Right lung (tissue), 5 donors: ENCODE data around the gene SUPT5H. TPM values are rescaled to one million over a fixed set of nuclear protein-coding genes. Genes with fewer than 3 reads are reported as not detected.

Experiments used
- DNase-seq, 2 donors: peaks; one replicate each; pipeline ENCODE4 v3.0.0-alpha.2; 2013
- polyA plus RNA-seq, 5 donors: library from polyadenylated mRNA; unstranded; fragments of 120-200 nt; gene quantifications; one replicate each; pipeline versions ENCODE4 v1.2.1 to v1.2.3, GENCODE V29; 2013; ENCODE audit warnings: inconsistent platforms in 1 of 5, low replicate concordance in 1 of 5; ENCODE audit not compliant: insufficient read length in 5 of 5, insufficient read depth in 1 of 5

SUPT5H gene
- polyA plus RNA-seq, 5 donors: 112 to 153 (median 126) TPM

DNA sequence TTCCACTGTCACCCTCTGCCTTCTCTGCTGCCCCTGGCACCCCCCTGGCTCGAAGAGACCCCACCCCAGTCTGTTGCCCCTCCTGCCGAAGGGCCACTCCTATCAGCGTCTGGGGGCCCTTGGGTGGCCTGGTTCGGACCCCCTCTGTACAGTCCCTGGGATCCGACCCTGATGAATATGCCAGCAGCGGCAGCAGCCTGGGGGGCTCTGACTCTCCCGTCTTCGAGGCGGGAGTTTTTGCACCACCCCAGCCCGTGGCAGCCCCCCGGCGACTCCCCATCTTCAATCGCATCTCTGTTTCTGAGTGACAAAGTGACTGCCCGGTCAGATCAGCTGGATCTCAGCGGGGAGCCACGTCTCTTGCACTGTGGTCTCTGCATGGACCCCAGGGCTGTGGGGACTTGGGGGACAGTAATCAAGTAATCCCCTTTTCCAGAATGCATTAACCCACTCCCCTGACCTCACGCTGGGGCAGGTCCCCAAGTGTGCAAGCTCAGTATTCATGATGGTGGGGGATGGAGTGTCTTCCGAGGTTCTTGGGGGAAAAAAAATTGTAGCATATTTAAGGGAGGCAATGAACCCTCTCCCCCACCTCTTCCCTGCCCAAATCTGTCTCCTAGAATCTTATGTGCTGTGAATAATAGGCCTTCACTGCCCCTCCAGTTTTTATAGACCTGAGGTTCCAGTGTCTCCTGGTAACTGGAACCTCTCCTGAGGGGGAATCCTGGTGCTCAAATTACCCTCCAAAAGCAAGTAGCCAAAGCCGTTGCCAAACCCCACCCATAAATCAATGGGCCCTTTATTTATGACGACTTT, 36.8 kb upstream of the SUPT5H start:
- no peak for DNase-seq

DNA sequence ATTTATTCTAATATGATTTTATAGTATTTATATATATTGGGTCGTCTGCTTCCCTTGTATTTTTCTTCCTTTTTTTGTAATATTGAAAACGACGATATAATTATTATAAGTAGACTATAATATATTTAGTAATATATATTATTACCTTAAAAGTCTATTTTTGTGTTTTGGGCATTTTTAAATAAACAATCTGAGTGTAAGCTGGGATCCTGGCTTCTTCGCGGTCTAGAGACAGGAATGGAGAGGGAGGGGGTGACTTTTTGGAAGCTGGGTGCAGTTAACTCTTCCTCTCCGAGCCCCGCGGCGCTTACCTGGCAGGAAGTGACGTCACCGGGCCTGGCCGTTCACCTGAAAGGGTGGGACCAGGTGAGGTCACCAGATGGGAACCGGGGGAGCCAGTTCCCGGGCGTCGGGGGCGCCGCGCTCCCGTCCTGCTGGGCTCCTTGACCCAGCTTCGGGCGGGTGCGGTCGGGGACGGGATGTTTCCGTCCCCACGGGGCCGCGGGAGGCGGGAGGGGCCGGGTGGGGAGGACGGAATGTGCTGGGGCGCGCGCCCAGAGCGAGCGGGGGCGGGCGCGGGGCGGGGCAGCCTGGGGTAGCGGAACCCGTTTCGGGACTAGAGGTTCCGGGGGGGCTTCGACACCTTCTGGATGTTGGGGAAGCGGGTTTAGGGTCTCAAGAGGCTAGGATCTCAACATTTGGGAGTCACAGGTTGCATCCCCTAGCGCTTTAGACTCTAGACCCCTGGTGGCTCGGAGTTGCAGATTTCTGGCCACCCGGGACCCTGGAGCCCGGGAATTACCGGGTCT, 36.0 kb upstream of the SUPT5H start:
- peak; percentile 77 to 84 for DNase-seq

DNA sequence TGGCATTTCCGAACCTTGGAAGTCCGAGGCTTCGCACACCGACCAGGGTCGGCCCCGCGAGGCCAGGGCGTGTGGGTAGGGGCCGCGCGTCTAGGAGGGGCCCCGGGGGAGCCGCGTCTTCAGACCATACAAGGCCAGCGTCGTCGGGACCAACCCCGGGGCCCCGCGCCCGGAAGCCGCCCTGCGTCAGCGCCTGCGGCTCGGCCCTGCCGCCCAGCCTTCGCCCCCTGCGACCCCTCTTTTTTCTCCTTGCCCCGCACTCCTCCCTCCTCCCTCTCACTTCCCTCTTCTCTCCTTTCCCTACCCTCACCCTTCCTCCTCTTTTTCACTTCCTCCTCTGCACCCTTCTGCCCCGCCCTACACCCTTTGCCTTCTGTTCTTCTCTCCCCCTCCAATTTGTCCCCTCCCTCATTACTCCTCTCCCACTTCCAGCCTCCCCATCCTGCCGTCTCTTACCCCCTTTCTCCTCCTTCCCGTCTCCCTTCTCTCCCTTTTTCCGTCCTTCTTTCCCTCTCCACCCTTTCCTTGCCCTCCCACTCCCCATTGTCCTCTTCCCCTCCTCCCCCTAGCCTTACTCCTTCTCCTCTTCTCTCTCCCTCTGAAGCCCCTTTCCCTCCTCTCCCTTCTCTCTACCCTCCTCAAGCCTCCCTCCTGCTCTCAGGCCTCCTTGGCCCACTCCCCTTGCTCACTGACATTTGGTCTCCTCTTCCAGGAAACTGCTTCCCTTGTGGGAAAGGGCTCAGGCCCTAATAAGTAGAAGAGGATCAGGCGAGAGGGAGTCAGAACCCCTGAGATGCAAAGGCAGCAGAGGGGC, 35.2 kb upstream of the SUPT5H start:
- DNase-seq: peak; percentile 74 to 77

DNA sequence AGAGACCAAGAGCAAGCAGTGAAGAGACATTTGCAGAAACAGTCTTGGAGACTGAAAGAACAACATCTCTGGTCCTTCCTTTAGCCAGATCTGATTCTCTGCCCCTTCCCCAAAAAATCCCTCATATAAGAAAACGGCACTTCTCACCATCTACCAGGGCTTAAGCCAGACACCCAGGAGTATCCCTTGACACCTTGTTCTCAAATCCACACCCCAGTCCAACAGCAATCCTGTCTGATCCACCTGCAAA, 34.6 kb upstream of the SUPT5H start:
- DNase-seq: no peak

DNA sequence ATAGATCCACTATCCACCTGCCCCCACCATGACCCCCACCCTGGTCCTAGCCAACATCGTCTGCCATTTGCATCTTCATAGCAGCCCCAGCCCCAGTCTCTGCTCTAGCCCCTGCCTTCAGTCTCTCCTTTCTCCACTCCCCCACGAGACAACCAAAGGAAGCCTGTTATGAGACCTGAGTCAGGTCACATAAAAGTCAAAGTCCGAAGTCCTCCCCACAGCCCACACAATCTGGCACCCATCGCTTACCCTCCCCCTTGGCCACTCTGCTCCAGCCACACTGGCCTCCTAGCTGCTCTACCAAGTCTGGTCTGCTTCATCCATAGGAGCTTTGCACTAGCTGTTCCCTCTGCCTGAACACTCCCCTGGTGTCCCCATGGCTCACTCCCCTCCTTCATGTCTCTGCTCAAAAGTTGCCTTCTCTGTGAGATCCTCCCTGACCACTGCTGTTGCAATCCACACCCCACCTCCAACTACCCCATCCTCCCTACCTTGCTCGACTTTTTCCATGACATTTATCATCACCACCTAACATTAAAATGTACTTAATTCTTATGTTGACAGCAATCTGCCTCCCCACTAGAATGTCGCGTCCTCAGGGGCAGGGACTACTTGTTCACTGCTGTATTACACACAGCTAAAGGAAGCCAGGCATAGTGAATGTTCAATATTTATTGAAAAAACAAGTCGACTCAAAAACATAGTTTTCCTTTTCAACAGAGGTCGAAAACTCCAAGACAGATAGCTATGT, 34.1 kb upstream of the SUPT5H start:
- DNase-seq: no peak

DNA sequence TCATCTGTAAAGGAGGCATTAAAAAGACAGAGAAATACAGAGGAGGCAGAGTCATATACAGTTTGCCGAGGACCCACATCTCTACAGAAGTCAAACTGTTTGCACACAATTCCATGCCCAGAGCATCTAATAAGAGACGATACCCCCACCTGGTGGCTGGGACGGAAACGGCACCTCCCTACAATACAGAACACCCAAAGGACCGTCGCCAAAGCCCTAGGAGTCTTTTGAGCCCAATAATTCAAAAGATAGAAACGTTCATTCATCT, 33.6 kb upstream of the SUPT5H start:
- DNase-seq: peak in 1 of 2 donors; percentile 83

DNA sequence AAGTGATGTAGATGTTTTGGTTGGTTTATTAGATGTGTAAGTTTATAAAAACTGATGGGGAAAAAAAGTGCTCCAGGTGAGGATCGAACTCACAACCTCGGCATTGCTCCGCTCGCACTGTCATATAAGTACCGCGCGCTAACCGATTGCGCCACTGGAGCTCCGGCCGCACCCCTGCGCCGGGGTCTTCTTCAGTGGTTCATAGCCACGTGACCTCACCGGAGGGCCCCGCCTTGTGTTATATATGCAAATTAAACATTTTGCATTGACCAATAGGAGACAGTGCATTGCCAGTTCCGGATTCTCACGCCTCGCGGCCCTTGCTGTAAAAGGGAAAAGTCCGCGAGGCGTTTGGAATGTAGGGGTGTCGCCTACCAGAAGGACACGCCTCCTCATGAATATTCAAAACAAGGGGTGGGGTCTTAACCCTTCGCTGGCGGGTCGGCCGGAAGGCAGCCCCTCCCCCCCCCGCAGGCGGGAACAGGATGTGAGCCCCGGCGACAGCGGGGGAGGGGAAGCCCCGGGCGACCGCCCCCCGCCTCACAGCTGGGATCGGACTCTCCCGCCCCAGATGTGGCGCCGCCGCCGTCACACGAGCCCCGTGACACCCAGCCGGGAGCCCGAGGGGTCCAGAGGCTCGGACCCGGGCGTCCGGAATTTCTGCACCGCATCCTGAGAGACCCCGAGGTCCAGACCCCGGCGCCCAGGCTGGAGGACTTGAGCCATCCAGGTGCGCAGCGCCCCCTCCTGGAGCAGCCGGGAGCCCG, 33.1 kb upstream of the SUPT5H start, which contains the start of gene PLEKHG2:
PLEKHG2 (plus strand) TSS at position 570 of the 767 bp plus-strand sequence. CDS start 1,418 bp downstream, outside the sequence.
- DNase-seq: peak; percentile 99 to 100

DNA sequence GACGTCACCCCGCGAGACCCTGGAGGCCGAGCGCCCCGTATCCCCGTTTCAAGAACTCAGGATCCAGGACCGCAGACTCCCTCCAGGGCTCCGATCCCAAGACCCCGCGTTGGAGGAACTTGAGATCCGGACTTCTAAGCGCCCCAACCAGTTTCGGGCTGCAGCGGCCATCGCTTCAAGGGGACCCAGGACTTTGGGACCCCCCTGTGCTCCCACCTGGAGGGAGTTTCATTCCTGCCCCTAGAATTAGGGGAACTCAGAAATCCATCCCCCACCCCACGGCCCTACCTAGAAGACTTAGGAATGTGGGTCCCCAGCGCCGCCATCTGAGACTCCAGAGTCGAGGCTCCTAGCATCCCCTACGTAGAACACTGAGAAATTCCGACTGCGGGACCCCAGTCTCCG, 32.5 kb upstream of the SUPT5H start:
- DNase-seq: peak in 1 of 2 donors; percentile 62

DNA sequence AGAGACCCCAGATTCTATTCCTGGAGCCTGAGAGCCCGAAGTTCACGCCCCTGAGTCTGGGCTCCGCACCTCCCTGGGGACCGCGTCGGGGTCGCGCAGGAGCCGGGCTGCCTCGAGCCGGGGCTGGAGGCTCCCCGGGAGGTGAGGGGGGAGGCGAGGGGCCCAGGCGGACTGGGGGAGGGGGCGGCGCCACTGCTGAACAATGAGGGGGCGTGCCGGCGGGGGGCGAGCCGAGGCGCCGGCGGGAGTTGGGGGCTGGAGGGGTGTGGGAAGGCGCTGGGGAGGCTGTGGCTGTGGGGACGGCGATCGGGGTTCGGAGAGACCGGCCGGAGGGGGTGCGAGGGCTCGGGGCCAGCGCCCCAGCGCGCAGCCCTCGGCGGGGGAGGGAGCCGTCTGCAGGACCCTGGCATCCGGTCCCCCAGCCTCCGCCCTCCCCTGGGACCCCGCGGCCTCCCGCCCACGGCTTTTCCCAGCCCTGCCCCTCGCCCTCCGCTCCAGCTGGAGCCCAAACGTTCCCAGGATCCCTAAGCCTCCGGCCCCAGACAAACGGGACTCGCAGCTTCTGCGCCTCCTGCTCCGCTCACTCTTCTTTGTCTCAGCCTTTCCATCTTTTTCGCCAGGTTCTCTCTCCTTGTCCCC, 32.0 kb upstream of the SUPT5H start:
- peak; percentile 81 to 82 for DNase-seq

DNA sequence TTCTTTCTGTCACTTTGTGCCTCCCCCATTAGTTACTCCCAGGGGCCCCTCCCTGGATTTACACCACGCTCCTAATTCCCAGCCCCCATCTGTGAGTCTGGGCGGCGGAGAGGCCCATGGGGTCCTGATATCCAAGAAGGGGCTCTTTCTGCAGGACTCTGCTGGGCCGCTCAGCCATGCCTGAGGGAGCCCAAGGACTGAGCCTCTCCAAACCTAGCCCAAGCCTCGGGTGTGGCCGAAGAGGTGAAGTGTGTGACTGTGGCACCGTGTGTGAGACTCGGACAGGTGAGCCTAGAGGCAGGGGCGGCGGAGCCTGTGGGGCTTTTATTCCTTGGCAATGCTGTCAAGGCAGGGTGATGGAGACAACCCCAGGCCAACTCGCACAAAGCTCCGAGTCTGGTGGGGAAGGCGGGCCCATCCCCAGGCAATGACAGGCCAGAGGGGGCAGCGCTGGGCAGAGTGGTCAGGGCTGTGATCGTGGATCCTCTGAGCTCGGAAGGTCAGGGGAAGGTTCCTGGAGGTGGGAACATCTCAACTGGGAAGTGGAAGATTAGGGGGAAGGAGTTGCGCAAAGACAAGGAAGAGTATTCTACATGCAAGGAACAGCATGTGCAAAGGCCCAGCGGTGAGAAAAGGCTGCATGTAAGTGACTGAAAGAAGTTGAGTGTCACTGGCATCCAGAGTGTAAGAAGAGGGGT, 31.3 kb upstream of the SUPT5H start:
- no peak for DNase-seq

DNA sequence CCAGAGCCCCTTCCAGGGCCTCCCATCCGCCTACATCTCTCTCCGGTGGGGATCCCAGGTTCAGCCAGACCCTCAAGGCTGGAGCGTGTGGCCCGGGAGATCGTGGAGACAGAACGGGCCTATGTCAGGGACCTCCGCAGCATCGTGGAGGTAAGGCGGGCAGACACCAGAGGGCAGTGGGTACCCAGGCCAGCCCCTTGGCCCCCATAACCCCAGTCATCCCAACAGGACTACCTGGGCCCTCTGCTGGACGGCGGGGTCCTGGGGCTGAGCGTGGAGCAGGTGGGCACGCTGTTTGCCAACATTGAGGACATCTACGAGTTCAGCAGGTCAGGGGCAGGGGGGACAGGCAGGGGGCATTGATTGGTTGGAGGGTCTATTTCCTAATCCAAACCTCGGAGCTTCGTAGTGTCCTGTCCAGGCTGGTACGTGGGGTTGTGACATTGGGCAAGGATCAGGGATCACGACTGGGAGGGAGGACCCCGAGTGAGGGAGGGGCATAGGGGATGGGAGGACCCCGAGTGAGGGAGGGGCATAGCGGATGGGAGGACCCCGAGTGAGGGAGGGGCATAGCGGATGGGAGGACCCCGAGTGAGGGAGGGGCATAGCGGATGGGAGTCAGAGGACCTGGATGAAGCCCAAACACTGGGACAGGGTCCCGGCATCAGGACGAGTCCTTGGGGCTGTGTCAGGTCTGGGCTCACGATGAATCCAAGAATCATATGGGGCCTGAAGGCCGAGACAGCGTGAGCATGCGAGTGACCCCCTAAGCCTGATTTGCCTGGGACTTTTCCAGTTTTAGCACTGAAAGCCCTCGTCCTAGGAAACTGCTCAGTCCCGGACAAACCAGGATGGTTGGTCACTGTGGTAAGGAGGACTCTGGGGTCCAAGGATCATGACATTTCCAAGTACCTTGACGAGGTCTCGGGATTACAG, 30.0 kb upstream of the SUPT5H start:
- no peak for DNase-seq

DNA sequence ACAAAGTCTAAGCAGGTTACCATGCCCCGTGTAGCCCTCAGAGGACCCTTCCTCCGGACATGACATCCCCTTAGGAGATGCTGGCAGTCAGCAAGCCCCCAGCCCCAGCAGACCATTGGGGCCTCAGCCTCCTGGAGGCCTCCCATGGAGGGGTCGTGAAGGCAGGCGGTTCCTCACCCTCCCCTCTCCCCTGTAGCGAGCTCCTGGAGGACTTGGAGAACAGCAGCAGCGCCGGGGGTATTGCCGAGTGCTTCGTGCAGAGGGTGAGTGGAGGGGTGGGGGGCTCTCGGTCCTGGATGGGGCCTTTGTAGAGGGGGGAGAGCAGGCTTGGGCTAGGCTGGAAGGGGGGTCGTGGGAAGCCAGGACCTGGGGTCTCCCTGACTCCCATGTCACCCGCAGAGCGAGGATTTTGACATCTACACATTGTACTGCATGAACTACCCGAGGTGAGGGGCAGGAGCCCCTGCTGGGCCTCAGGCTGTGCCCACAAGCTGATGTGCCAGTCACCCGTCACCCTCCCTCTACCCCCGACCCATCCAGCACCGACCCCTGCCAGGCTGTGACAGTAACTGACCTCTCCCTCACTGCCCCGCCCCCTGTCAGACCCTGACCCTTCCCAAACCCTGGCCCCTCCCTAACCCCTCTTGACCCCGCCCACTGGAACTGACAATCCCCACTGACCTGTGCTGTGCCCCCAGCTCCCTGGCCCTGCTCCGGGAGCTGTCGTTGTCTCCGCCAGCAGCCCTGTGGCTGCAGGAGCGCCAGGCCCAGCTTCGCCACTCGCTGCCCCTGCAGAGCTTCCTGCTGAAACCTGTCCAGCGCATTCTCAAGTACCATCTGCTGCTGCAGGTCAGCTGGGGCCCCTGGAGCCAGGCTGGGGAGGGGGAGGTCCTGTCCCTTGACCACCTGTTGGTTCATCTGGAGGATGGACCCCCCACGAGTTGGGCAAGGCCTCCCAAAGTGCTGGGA, 28.9 kb upstream of the SUPT5H start:
- DNase-seq: no peak

DNA sequence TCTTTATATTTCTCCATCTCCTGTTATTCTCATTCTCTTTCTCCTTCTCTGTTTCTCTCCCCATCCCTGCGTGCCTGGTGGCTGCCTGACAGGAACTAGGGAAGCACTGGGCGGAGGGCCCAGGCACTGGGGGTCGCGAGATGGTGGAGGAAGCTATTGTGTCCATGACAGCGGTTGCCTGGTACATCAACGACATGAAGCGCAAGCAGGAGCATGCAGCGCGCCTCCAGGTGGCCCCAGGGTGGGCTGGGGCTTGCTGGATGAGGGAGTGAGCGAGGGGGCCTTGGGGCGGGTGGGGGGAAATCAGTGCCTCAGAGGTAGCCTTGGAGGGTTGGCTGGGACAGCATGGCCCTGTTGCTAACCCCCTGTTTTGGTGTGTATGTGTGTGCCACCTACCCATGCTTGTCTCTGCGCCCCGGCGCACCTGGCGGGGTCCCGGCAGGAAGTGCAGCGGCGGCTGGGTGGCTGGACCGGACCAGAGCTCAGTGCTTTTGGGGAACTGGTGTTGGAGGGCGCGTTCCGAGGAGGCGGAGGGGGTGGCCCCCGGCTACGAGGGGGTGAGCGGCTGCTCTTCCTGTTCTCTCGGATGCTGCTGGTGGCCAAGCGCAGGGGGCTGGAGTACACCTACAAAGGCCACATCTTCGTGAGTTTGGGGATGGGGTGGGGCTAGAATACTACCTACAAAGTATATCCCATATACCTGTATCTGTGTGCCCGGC, 27.8 kb upstream of the SUPT5H start:
- DNase-seq: no peak

DNA sequence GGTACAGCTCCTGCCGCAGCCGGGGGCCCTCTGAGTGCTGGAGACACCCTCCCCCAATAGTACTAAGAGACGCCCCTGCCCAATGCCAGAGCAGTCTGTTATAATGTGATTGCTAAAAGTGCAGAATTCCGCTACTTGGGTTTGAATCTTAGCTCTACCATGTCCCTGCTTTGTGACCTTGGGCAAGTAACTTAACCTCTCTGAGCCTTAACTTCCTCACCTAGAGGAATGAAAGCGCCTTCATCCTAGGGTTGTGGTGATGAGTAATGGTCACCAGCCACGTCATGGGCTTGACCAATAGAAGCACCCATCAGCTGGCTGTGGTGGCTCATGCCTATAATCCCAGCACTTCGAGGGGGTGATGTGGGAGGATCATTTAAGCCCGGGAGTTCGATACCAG, 26.4 kb upstream of the SUPT5H start:
- DNase-seq: no peak

DNA sequence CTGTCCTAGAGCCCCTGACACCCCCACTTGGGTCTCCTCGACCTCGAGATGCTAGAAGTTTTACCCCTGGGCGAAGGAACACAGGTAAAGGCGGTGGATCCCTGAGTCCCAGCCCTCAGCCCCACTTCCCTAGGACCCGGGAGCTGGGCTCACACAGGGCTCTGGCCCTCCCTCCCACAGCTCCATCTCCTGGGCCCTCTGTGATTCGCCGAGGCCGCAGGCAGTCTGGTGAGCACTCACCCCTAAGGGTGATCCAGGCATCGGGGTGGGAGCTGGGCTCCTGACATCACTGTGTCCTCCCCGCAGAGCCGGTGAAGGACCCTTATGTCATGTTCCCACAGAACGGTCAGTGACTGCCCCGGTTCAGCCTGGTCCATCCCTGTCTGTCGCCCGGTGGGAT, 24.6 kb upstream of the SUPT5H start:
- DNase-seq: no peak

DNA sequence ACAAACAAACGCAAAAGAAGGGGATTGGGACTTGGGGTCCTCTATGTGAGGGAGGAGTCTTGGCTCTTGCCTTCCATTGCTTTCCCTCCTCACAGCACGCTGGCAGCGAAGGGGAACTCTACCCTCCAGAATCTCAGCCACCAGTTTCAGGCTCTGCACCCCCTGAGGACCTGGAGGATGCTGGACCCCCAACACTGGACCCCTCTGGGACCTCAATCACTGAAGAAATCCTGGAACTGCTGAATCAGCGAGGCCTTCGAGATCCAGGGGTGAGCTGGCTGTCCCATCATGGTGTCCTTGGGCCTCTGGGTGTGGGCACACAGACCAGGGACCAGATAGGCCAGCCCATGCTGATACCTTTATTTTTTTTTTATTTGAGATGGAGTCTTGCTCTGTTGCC, 23.4 kb upstream of the SUPT5H start:
- DNase-seq: no peak
